ENCODE measurements around the gene ZNF695. TPM values are rescaled to one million over a fixed set of nuclear protein-coding genes. Genes with fewer than 3 reads are reported as not detected.

The ZNF695 gene
- total and polyA plus RNA-seq, 9 of the 15 experiments (the other 6 are each of a cell fraction or from before 2014, with no cell fraction given) = 8.7 to 15.2 (median 10.9) TPM

DNA sequence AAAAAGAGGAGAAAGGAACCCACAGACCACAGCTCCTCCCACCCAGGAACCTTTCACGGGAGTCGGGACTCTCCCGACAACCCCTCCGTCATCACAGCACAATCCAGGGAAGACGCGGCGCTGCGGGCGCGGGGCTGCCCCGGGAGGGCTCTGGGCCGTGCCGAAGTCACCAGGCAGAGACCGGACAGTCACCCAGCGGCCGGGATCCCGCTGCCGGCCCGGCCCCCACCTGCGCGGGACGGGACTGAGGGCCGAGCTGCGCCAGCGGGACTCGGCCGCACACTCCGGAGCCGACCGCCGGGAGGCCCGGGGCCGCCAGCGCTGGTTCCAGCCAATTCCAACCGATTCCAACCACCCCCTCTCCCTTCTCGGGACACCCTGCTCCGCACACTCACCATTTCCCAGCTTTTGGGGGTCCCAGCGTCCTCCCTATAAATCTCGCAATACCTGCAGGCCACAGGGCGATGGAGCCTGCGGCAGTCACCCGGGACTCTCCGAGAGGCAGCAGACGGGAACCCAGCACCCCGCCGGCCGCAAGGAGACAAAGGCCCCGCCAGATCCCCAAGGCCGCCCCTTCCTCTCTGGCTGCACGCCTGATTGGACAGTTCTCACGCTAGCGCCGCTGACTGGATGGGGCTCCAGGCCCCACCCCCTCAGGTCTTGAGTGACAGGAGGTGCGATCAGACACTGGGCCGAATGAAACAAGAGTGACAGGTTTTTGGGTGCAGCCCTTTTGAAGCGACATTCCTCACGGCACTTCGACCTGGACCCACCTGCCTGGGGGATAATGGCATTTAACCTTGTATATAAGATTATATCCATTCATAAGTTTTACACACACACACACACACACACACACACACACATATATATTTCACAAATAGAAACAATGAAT is at the start of gene ZNF695 (continued):
- TF ChIP-seq, protein P1, sequence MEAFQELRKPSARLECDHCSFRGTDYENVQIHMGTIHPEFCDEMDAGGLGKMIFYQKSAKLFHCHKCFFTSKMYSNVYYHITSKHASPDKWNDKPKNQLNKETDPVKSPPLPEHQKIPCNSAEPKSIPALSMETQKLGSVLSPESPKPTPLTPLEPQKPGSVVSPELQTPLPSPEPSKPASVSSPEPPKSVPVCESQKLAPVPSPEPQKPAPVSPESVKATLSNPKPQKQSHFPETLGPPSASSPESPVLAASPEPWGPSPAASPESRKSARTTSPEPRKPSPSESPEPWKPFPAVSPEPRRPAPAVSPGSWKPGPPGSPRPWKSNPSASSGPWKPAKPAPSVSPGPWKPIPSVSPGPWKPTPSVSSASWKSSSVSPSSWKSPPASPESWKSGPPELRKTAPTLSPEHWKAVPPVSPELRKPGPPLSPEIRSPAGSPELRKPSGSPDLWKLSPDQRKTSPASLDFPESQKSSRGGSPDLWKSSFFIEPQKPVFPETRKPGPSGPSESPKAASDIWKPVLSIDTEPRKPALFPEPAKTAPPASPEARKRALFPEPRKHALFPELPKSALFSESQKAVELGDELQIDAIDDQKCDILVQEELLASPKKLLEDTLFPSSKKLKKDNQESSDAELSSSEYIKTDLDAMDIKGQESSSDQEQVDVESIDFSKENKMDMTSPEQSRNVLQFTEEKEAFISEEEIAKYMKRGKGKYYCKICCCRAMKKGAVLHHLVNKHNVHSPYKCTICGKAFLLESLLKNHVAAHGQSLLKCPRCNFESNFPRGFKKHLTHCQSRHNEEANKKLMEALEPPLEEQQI (IDR thresholded peaks at IDR 0.05) = 0 out of 2 replicates have a peak, but pooled peaks have one; percentile 24
- TF ChIP-seq IFI16 (CRISPR knock-in tag; IDR thresholded peaks at IDR 0.05) (no peak), CCAR2 (IDR thresholded peaks at IDR 0.05; ENCODE audit: low read depth, low read length) (no peak), THRA (IDR thresholded peaks at IDR 0.05) (no peak), NUFIP1 (IDR thresholded peaks at IDR 0.05; ENCODE audit: partially characterized antibody) (no peak), NCOR1 (IDR thresholded peaks at IDR 0.05) (no peak), ZNF512 (tag; IDR thresholded peaks at IDR 0.05) (no peak), EP300 (IDR thresholded peaks at IDR 0.05; ENCODE audit: low read length) (no peak), THRAP3 (IDR thresholded peaks at IDR 0.05; ENCODE audit: borderline replicate concordance) (no peak), SP1 (CRISPR knock-in tag; IDR thresholded peaks at IDR 0.05) (peak; percentile 85), PHF20 (IDR thresholded peaks at IDR 0.05; ENCODE audit: partially characterized antibody) (peak; percentile 37), ZBED1 (IDR thresholded peaks at IDR 0.05) (no peak), KAT2B (IDR thresholded peaks at IDR 0.05; ENCODE audit: low read depth, low read length) (no peak), NONO (IDR thresholded peaks at IDR 0.05; ENCODE audit: low read depth in 2 of 2, low read length in 1 of 2) (no peak), ZNF282 (CRISPR knock-in tag; IDR thresholded peaks at IDR 0.05) (no peak)
- TF ChIP-seq, protein P2, sequence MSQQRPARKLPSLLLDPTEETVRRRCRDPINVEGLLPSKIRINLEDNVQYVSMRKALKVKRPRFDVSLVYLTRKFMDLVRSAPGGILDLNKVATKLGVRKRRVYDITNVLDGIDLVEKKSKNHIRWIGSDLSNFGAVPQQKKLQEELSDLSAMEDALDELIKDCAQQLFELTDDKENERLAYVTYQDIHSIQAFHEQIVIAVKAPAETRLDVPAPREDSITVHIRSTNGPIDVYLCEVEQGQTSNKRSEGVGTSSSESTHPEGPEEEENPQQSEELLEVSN (IDR thresholded peaks at IDR 0.05; ENCODE audit: borderline replicate concordance in 1 of 2, extremely low read depth in 1 of 2, insufficient read depth in 1 of 2, insufficient read length in 1 of 2, low read depth in 1 of 2, low read length in 1 of 2, poor library complexity in 1 of 2, severe bottlenecking in 1 of 2) = peak in 1 of 2 experiments; percentile 75
- TF ChIP-seq, protein P3, sequence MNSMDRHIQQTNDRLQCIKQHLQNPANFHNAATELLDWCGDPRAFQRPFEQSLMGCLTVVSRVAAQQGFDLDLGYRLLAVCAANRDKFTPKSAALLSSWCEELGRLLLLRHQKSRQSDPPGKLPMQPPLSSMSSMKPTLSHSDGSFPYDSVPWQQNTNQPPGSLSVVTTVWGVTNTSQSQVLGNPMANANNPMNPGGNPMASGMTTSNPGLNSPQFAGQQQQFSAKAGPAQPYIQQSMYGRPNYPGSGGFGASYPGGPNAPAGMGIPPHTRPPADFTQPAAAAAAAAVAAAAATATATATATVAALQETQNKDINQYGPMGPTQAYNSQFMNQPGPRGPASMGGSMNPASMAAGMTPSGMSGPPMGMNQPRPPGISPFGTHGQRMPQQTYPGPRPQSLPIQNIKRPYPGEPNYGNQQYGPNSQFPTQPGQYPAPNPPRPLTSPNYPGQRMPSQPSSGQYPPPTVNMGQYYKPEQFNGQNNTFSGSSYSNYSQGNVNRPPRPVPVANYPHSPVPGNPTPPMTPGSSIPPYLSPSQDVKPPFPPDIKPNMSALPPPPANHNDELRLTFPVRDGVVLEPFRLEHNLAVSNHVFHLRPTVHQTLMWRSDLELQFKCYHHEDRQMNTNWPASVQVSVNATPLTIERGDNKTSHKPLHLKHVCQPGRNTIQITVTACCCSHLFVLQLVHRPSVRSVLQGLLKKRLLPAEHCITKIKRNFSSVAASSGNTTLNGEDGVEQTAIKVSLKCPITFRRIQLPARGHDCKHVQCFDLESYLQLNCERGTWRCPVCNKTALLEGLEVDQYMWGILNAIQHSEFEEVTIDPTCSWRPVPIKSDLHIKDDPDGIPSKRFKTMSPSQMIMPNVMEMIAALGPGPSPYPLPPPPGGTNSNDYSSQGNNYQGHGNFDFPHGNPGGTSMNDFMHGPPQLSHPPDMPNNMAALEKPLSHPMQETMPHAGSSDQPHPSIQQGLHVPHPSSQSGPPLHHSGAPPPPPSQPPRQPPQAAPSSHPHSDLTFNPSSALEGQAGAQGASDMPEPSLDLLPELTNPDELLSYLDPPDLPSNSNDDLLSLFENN (IDR thresholded peaks at IDR 0.05; ENCODE audit: low read depth in 2 of 2, low read length in 2 of 2) = no peak

Measured in K562 (cell line).